ENCODE results near the gene CNPY3. TPM values are rescaled to one million over a fixed set of nuclear protein-coding genes. Genes with fewer than 3 reads are reported as not detected.
"Not testable (repeated sequence)": the region's sequence is repeated elsewhere in the genome, so short reads cannot be mapped to it uniquely, and the experiment has no call there.

The CNPY3 gene
- 10 to 100 TPM; 58.6 to 98.9 (median 87.4) TPM for total RNA-seq
- 100 to 1,000 TPM in 1 of 2 donors, 10 to 100 TPM in 1; 92.7 to 134 TPM for polyA plus RNA-seq
- 62.1 reads per million, percentile 75 among the genes with 10 or more reads in this experiment for total RNA-seq

DNA sequence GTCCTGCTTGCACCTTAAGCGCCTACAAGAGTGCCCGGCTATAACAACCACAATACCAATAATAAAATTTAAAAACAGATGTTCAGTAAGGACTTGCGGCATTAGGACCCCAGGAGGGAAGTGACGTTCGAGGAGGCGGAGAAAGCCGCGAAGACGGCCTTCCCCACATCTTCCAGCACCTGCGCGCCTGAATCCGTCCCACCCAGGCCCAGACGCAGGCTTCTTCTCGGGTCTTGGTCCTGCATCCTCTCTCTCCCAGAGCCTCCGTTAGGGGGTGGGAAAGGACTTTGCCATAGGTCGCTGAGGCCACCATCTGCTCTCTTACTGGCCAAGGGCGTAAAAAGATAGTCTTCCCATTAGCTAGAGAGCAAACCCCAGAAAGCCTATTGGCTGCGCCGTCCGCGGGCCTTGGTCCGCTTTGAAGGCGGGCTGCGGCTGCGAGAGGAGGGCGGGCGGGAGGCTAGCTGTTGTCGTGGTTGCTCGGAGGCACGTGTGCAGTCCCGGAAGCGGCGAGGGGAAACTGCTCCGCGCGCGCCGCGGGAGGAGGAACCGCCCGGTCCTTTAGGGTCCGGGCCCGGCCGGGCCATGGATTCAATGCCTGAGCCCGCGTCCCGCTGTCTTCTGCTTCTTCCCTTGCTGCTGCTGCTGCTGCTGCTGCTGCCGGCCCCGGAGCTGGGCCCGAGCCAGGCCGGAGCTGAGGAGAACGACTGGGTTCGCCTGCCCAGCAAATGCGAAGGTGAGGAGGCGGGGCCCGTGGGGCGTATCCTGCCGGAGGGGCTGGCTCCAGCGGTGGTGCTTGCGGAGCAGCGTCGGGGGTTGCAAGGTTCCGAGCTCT lies at the start of gene CNPY3:
Gene CNPY3, plus strand, starts transcription at position 495 of the 835 bp plus-strand sequence. Its CDS starts 91 bp downstream, at position 586.
- Mint-ChIP-seq H3K36me3 (peaks cover 0 to 21% (median 12%) of the 10 kb centered on the region in 5 donors), H3K4me3 (peak within 1 kb of the TSS; percentile 86 to 99 (median 98)), H3K9me3 (no peaks in the 10 kb centered on the region), H3K27me3 (no peaks in the 10 kb centered on the region), H3K4me1 (peaks cover 34 to 53% (median 43%) of the 10 kb centered on the region in 7 donors), H3K27ac (peak within 1 kb of the TSS; percentile 96 to 100 (median 99))
- Histone ChIP-seq H3K4me1 (ENCODE audit: control insufficient read depth in 2 of 2, insufficient read depth in 2 of 2, low read length in 2 of 2) (peaks cover 33% of the 10 kb centered on the region in 2 donors), H3K4me3 (ENCODE audit: low read length) (peak within 1 kb of the TSS; percentile 80), H3K27ac (ENCODE audit: low read depth, low read length) (peak within 1 kb of the TSS; percentile 95), H3K9me3 (ENCODE audit: control insufficient read depth in 2 of 3, low read length in 3 of 3) (no peaks in the 10 kb centered on the region), H3K36me3 (ENCODE audit: control insufficient read depth in 2 of 3, insufficient read depth in 3 of 3, low read length in 3 of 3) (peaks cover 0 to 4% (median 0%) of the 10 kb centered on the region in 3 experiments), H3K27me3 (ENCODE audit: control insufficient read depth in 2 of 2, insufficient read depth in 2 of 2, low read length in 2 of 2) (no peaks in the 10 kb centered on the region)
- peak; percentile 80 to 96 (median 95) for DNase-seq
- intact Hi-C loops (cut with micrococcal nuclease), result loop anchor here (1.0 to 5.0 kb wide), 28 partner anchors 18 to 1142 kb away; partner anchors contain the start of genes ABCC10 (in 2 of the 2), CUL7 (in 2 of the 2), KLC4 (in 2 of the 2) and MRPL2 (in 2 of the 2)
- peak; percentile 90 for ATAC-seq
- CTCF ChIA-PET, result interaction anchor here (0.6 to 1.5 kb wide), 8 partner anchors 27 to 337 kb away, joined by 3 to 7 read pairs (median 4); partner anchors contain the start of genes CUL7 and PEX6
- POLR2A ChIA-PET, result interaction anchor here (0.5 to 4.4 kb wide), 53 partner anchors 9 to 1317 kb away, joined by 3 to 94 read pairs (median 5); partner anchors contain the start of genes ABCC10, CUL7, GNMT and KLC4

DNA sequence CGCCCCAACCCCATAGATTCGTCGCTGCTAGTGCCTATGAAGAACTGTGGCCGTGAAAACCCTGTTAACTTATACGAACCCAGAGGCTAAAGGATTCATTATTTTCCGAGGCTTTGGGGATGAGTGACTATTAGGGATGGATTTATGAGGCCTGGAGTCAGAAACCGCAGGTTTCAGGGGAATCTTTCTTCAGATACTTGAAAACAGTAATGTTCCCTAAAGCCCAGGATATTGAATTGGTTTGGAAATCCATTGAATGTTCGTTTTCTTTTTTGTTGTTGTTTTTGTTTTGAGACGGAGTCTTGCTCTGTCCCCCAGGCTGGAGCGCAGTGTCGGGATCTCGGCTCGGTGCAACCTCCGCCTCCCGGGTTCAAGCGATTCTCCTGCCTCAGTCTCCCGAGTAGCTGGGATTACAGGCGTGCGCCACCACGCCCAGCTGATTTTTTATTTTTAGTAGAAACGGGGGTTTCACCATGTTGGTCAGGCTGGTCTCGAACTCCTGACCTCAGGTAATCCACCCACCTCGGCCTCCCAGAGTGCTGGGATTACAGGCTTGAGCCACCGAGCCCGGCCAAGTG lies 49.0 kb upstream of the CNPY3 start:
- H3K4me1 ChIP-seq (ENCODE audit: control insufficient read depth in 2 of 2, insufficient read depth in 2 of 2, low read length in 2 of 2); H3K9me3 Mint-ChIP-seq; intact Hi-C loops (cut with micrococcal nuclease); DNase-seq; H3K9me3 ChIP-seq (ENCODE audit: control insufficient read depth in 2 of 3, low read length in 3 of 3); ATAC-seq; H3K27me3 Mint-ChIP-seq; H3K27me3 ChIP-seq (ENCODE audit: control insufficient read depth in 2 of 2, insufficient read depth in 2 of 2, low read length in 2 of 2): not testable (repeated sequence)
- POLR2A ChIA-PET, result interaction anchor here (0.8 to 6.3 kb wide), 25 partner anchors 10 to 1093 kb away, joined by 3 to 101 read pairs (median 7); partner anchors contain the start of genes BICRAL, CNPY3, CUL7 and KLHDC3
- H3K4me3 ChIP-seq (ENCODE audit: low read length), result peak overlapping the region; percentile 82
- Mint-ChIP-seq H3K4me3 (peak overlapping the region; percentile 93 to 99 (median 96)), H3K4me1 (peaks cover 7 to 40% (median 29%) of the 10 kb centered on the region in 7 donors), H3K36me3 (peaks cover 6 to 23% (median 18%) of the 10 kb centered on the region in 5 donors), H3K27ac (peak overlapping the region; percentile 98 to 100 (median 99))
- H3K27ac ChIP-seq (ENCODE audit: low read depth, low read length), result peak overlapping the region; percentile 89
- H3K36me3 ChIP-seq (ENCODE audit: control insufficient read depth in 2 of 3, insufficient read depth in 3 of 3, low read length in 3 of 3), result peaks cover 15 to 35% (median 19%) of the 10 kb centered on the region in 3 experiments
- CTCF ChIA-PET, result interaction anchor here (0.8 to 5.3 kb wide), 5 partner anchors 13 to 218 kb away, joined by 3 to 50 read pairs (median 3); no protein-coding TSS in a partner anchor

DNA sequence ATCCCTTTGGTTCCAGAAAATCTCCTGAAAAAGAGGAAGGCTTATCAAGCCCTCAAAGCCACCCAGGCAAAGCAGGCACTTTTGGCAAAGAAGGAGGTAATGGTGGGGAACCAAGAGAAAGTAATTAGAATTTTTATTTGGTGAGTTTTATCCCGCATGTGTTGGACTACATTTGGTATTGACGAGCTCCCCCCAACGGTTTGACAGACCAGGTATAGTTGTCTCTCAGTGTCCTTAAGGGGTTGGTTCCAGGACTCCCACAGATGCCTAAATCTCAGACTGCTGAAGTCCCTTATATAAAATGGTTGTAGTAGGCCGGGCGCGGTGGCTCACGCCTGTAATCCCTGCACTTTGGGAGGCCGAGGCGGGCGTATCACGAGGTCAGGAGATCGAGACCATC lies 48.4 kb upstream of the CNPY3 start:
- peaks cover 20 to 41% (median 23%) of the 10 kb centered on the region in 3 experiments for H3K36me3 ChIP-seq (ENCODE audit: control insufficient read depth in 2 of 3, insufficient read depth in 3 of 3, low read length in 3 of 3)
- H3K27me3 Mint-ChIP-seq; H3K4me1 ChIP-seq (ENCODE audit: control insufficient read depth in 2 of 2, insufficient read depth in 2 of 2, low read length in 2 of 2); intact Hi-C loops (cut with micrococcal nuclease); ATAC-seq; DNase-seq; H3K9me3 ChIP-seq (ENCODE audit: control insufficient read depth in 2 of 3, low read length in 3 of 3); H3K27me3 ChIP-seq (ENCODE audit: control insufficient read depth in 2 of 2, insufficient read depth in 2 of 2, low read length in 2 of 2); H3K9me3 Mint-ChIP-seq: not testable (repeated sequence)
- H3K4me3 ChIP-seq (ENCODE audit: low read length), result peak overlapping the region; percentile 82
- CTCF ChIA-PET, result interaction anchor here (1.5 kb wide), 1 partner anchor 20 kb away, joined by 3 read pairs; no protein-coding TSS in a partner anchor
- H3K27ac ChIP-seq (ENCODE audit: low read depth, low read length), result peak overlapping the region; percentile 89
- peak overlapping the region; percentile 93 to 99 (median 96) for H3K4me3 Mint-ChIP-seq
- peak overlapping the region; percentile 98 to 100 (median 99) for H3K27ac Mint-ChIP-seq
- peaks cover 6 to 25% (median 19%) of the 10 kb centered on the region in 5 donors for H3K36me3 Mint-ChIP-seq
- H3K4me1 Mint-ChIP-seq, result peaks cover 7 to 40% (median 29%) of the 10 kb centered on the region in 7 donors
- POLR2A ChIA-PET, result interaction anchor here (0.6 to 6.3 kb wide), 8 partner anchors 10 to 344 kb away, joined by 3 to 101 read pairs (median 6); partner anchors contain the start of genes BICRAL, CNPY3 and TBCC

DNA sequence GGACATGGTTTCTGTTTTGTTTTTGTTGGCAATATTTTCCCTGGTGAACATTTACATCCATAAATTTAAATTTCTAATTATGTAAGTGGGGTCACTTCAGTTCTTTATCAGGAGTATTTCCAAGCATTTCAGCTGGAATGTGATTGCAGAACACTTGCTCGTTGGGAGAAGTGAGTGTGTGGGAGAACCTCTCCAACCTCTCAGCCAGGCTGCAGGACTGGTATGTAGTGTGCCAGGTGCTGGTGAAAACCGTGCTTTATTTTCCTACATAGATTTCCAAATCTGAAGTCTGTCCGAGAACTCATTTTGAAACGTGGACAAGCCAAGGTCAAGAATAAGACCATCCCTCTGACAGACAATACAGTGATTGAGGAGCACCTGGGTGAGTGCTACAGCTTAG lies 43.6 kb upstream of the CNPY3 start:
- Mint-ChIP-seq H3K27ac (peak overlapping the region in 1 of 9 donors; percentile 66), H3K36me3 (peaks cover 6 to 28% (median 23%) of the 10 kb centered on the region in 5 donors), H3K27me3 (no peaks in the 10 kb centered on the region), H3K9me3 (no peaks in the 10 kb centered on the region), H3K4me3 (no peak overlapping the region), H3K4me1 (peaks cover under 1 to 32% (median 29%) of the 10 kb centered on the region in 7 donors)
- ChIA-PET POLR2A (interaction anchor here (0.6 to 0.8 kb wide), 3 partner anchors 84 to 1409 kb away, joined by 4 to 6 read pairs (median 5); no protein-coding TSS in a partner anchor), CTCF (interaction anchor here (0.6 to 1.4 kb wide), 3 partner anchors 11 to 210 kb away, joined by 3 to 4 read pairs (median 3); no protein-coding TSS in a partner anchor)
- Histone ChIP-seq H3K27ac (ENCODE audit: low read depth, low read length) (no peak overlapping the region), H3K27me3 (ENCODE audit: control insufficient read depth in 2 of 2, insufficient read depth in 2 of 2, low read length in 2 of 2) (no peaks in the 10 kb centered on the region), H3K9me3 (ENCODE audit: control insufficient read depth in 2 of 3, low read length in 3 of 3) (no peaks in the 10 kb centered on the region), H3K36me3 (ENCODE audit: control insufficient read depth in 2 of 3, insufficient read depth in 3 of 3, low read length in 3 of 3) (peaks cover 22 to 50% (median 23%) of the 10 kb centered on the region in 3 experiments), H3K4me3 (ENCODE audit: low read length) (no peak overlapping the region), H3K4me1 (ENCODE audit: control insufficient read depth in 2 of 2, insufficient read depth in 2 of 2, low read length in 2 of 2) (peaks cover 0 to 7% of the 10 kb centered on the region in 2 donors)
- intact Hi-C loops (cut with micrococcal nuclease), result no loop called here
- DNase-seq, result no peak
- ATAC-seq, result no peak

DNA sequence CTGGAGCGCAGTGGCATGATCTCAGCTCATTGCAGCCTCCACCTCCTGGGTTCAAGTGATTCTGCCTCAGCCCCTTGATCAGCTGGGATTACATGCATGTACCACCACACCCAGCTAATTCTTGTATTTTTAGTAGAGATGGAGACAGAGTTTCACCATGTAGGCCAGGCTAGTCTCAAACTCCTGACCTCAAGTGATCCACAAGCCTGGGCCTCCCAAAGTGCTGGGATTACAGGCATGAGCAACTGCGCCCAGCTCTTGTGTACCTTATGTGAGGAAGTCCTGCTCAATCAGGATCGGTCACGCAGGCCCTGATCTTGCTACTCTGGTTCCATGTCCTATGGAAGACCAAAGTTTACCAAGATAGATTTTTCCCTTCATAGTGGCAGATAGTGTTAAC lies 41.1 kb upstream of the CNPY3 start:
- H3K9me3 Mint-ChIP-seq; H3K27me3 Mint-ChIP-seq; H3K27ac ChIP-seq (ENCODE audit: low read depth, low read length); H3K4me1 ChIP-seq (ENCODE audit: control insufficient read depth in 2 of 2, insufficient read depth in 2 of 2, low read length in 2 of 2); H3K4me3 ChIP-seq (ENCODE audit: low read length); ATAC-seq; H3K27me3 ChIP-seq (ENCODE audit: control insufficient read depth in 2 of 2, insufficient read depth in 2 of 2, low read length in 2 of 2); DNase-seq; H3K9me3 ChIP-seq (ENCODE audit: control insufficient read depth in 2 of 3, low read length in 3 of 3); intact Hi-C loops (cut with micrococcal nuclease); CTCF ChIA-PET: not testable (repeated sequence)
- peak overlapping the region in 1 of 10 donors; percentile 7 for H3K4me3 Mint-ChIP-seq
- H3K27ac Mint-ChIP-seq, result peak overlapping the region in 5 of 9 donors; percentile 22 to 98 (median 32)
- peaks cover 22 to 36% (median 23%) of the 10 kb centered on the region in 3 experiments for H3K36me3 ChIP-seq (ENCODE audit: control insufficient read depth in 2 of 3, insufficient read depth in 3 of 3, low read length in 3 of 3)
- H3K4me1 Mint-ChIP-seq, result peaks cover 0 to 33% (median 26%) of the 10 kb centered on the region in 7 donors
- H3K36me3 Mint-ChIP-seq, result peaks cover 6 to 25% (median 20%) of the 10 kb centered on the region in 5 donors
- POLR2A ChIA-PET, result interaction anchor here (0.7 to 0.9 kb wide), 3 partner anchors 10 to 237 kb away, joined by 3 to 4 read pairs (median 3); no protein-coding TSS in a partner anchor
